Esophagus muscularis mucosa (tissue), 4 donors: Measurements from ENCODE around the gene MAGI1.

Source experiments
- CTCF ChIP-seq, 3 experiments: fragments of 200-600 bp in 2 of 3; fragments of 450-650 bp in 1 of 3; sonication (generic) in 2 of 3; IDR thresholded peaks; one replicate each; pipeline ENCODE4 v1.5.1; 2017 to 2019; ENCODE audit warnings: antibody characterized with exemption in 3 of 3, mild to moderate bottlenecking in 2 of 3, moderate library complexity in 1 of 3
- EP300 ChIP-seq: sonication (generic); formaldehyde crosslinking; IDR thresholded peaks from one replicate; pipeline ENCODE4 v1.6.1; 2017; ENCODE audit warnings: antibody characterized with exemption
- POLR2A ChIP-seq: fragments of 450-650 bp; IDR thresholded peaks from one replicate; pipeline ENCODE4 v1.6.1; 2017; ENCODE audit warnings: antibody characterized with exemption, moderate library complexity, mild to moderate bottlenecking, low read depth
- POLR2AphosphoS5 ChIP-seq, 2 donors: sonication (generic); formaldehyde crosslinking; IDR thresholded peaks; one replicate each; pipeline ENCODE4 v1.6.1; 2017; ENCODE audit warnings: antibody characterized with exemption in 2 of 2

- TF ChIP-seq EP300 (no peak), CTCF (IDR thresholded peaks at IDR 0.05) (no peak), POLR2AphosphoS5 (IDR thresholded peaks at IDR 0.05) (no peak), POLR2A (no peak)
Observed at GRCh38 chr3:65988411-65989180, 50.1 kb downstream of the MAGI1 start.
